Midbrain (tissue), 1 donor: ENCODE results near the gene CYB561A3.
"Not testable (repeated sequence)": the region's sequence is repeated elsewhere in the genome, so short reads cannot be mapped to it uniquely, and the experiment has no call there.

ENCODE experiments used
- DNase-seq: peaks from one replicate; lab custom pipeline; 2025; lab: John Stamatoyannopoulos, UW

The CYB561A3 gene

GRCh38 chr11:61361741-61362541 is at the start of gene CYB561A3, which contains the start of gene TMEM138:
TSS of gene CYB561A3 (minus strand) at chr11:61361882. CDS start at chr11:61356713, 5,169 bp downstream.
TSS of gene TMEM138 (plus strand) at chr11:61362374. CDS start at chr11:61364391, 2,017 bp downstream.
- DNase-seq: peak; percentile 94

GRCh38 chr11:61406991-61407728 is 45.5 kb upstream of the CYB561A3 start:
- DNase-seq: no peak

- peak; percentile 41 for DNase-seq
Measured at GRCh38 chr11:61406067-61406466, 44.4 kb upstream of the CYB561A3 start.

GRCh38 chr11:61404641-61405040 is 43.0 kb upstream of the CYB561A3 start:
- no peak for DNase-seq

- no peak for DNase-seq
Measured at GRCh38 chr11:61404103-61404502, 42.4 kb upstream of the CYB561A3 start.

- DNase-seq: no peak
Measured at GRCh38 chr11:61403658-61404057, 42.0 kb upstream of the CYB561A3 start.

- no peak for DNase-seq
Measured at GRCh38 chr11:61401573-61401972, 39.9 kb upstream of the CYB561A3 start.

GRCh38 chr11:61401173-61401572 is 39.5 kb upstream of the CYB561A3 start:
- DNase-seq: no peak

- DNase-seq: no peak
Measured at GRCh38 chr11:61392981-61393595, 31.4 kb upstream of the CYB561A3 start.

- no peak for DNase-seq
Measured at GRCh38 chr11:61390161-61390560, 28.5 kb upstream of the CYB561A3 start.

GRCh38 chr11:61384271-61385242 is 22.9 kb upstream of the CYB561A3 start:
- no peak for DNase-seq

- DNase-seq: not testable (repeated sequence)
Measured at GRCh38 chr11:61383859-61384258, 22.2 kb upstream of the CYB561A3 start.

GRCh38 chr11:61380884-61381283 is 19.2 kb upstream of the CYB561A3 start:
- DNase-seq: no peak

GRCh38 chr11:61378713-61379313 is 17.1 kb upstream of the CYB561A3 start:
- DNase-seq: peak; percentile 7

- no peak for DNase-seq
Measured at GRCh38 chr11:61377461-61378160, 15.9 kb upstream of the CYB561A3 start.

- no peak for DNase-seq
Measured at GRCh38 chr11:61375761-61376108, 14.1 kb upstream of the CYB561A3 start.

- DNase-seq: no peak
Measured at GRCh38 chr11:61372659-61373420, 11.2 kb upstream of the CYB561A3 start.

- no peak for DNase-seq
Measured at GRCh38 chr11:61370349-61371005, 8.8 kb upstream of the CYB561A3 start.
